KOPT-K1 (cell line): ENCODE data around the gene PITPNC1.
"Not testable (repeated sequence)": the region's sequence is repeated elsewhere in the genome, so short reads cannot be mapped to it uniquely, and the experiment has no call there.

Source experiments
- H3K27ac ChIP-seq: fragments of 200-600 bp; sonication (generic); 2 replicates; pipeline ENCODE4 v1.5.1; 2016; ENCODE audit warnings: antibody characterized with exemption, mild to moderate bottlenecking, low read depth, low read length; ENCODE audit not compliant: poor library complexity, severe bottlenecking
- H3K36me3 ChIP-seq: fragments of 200-600 bp; sonication (generic); 2 replicates; pipeline ENCODE4 v1.5.1; 2017; ENCODE audit warnings: antibody characterized with exemption, mild to moderate bottlenecking, low read length, moderate library complexity; ENCODE audit not compliant: insufficient read depth
- H3K9me3 ChIP-seq: fragments of 200-600 bp; sonication (generic); 2 replicates; pipeline ENCODE4 v1.5.1; 2017; ENCODE audit warnings: antibody characterized with exemption, low read length, mild to moderate bottlenecking; ENCODE audit not compliant: insufficient read depth, poor library complexity, severe bottlenecking

The PITPNC1 gene

GRCh38 chr17:67725807-67726206 lies 348.7 kb downstream of the PITPNC1 start:
- Histone ChIP-seq H3K36me3 (peaks cover 98% of the 10 kb centered on the region), H3K27ac (peak overlapping the region; percentile 55), H3K9me3 (no peaks in the 10 kb centered on the region)

GRCh38 chr17:67727152-67728039 lies 350.3 kb downstream of the PITPNC1 start:
- Histone ChIP-seq H3K27ac (peak overlapping the region; percentile 0), H3K36me3 (peaks cover 98% of the 10 kb centered on the region)
- H3K9me3 ChIP-seq, result not testable (repeated sequence)

DNA sequence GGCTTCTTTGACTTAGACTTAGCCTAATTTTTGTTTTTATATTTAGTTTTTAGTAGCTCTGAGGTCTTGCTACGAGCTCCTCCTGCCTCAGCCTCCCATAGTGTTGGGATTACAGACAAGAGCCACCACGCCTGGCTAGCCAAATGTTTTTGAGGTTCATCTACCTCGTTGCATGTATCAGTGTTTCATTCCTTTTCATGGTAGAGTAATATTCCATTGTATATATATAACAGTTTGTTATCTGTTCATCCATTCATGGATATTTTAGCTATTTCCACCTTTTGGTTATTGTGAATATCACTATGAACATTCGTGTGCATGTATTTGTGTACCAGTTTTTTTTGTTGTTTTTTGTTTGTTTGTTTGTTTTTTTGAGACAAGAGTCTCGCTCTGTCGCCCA lies 352.8 kb downstream of the PITPNC1 start:
- Histone ChIP-seq H3K36me3 (peaks cover 98% of the 10 kb centered on the region), H3K9me3 (peaks cover 4% of the 10 kb centered on the region), H3K27ac (no peak overlapping the region)

DNA sequence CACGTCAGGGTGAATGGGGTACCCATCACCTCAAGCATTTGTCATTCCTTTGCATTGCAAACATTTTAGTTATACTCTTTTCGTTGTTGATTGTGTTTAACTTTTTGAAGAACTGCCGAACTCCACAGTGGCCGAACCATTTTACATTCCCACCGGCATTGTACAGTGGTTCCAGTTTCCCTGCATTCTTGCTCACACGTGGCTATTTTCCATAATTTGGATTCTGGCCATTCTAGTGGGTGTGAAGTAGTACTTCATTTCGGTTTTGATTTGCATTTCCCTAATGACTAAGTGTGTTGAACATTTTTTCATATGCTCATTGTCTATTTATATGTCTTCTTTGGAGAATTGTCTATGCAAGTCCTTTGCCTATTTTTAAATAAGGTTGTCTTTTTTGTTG lies 353.6 kb downstream of the PITPNC1 start:
- H3K9me3 ChIP-seq, result peaks cover 4% of the 10 kb centered on the region
- peaks cover 98% of the 10 kb centered on the region for H3K36me3 ChIP-seq
- H3K27ac ChIP-seq, result no peak overlapping the region

GRCh38 chr17:67733449-67733848 lies 356.4 kb downstream of the PITPNC1 start:
- peaks cover 4% of the 10 kb centered on the region for H3K9me3 ChIP-seq
- no peak overlapping the region for H3K27ac ChIP-seq
- peaks cover 99% of the 10 kb centered on the region for H3K36me3 ChIP-seq

- H3K36me3 ChIP-seq, result peaks cover 100% of the 10 kb centered on the region
- no peak overlapping the region for H3K27ac ChIP-seq
- no peaks in the 10 kb centered on the region for H3K9me3 ChIP-seq
Observed at GRCh38 chr17:67737145-67737544, 360.1 kb downstream of the PITPNC1 start.

DNA sequence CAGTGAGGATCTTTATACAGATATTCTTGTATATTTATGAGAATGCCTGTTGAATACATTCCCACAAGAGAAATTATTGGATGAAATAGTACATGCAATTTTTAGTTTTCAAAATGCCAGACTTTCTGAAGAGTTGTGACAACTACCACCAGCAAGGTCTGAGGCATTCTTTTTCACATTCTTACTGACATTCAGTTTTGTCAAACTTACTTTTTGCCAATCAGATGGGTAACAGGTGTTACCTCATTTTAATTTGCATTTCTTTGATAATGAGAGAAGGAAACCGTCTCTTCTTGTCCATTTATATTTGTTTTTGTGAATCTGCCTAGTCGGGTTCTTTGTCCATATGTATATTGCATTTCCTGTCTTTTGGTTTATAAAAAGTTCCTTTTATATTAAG lies 364.9 kb downstream of the PITPNC1 start:
- Histone ChIP-seq H3K9me3 (no peaks in the 10 kb centered on the region), H3K36me3 (peaks cover 100% of the 10 kb centered on the region), H3K27ac (no peak overlapping the region)
